Heart right ventricle (tissue), 16 donors: ENCODE measurements around the gene MACROD2. TPM values are rescaled to one million over a fixed set of nuclear protein-coding genes. Genes with fewer than 3 reads are reported as not detected.
"Not testable (repeated sequence)": the region's sequence is repeated elsewhere in the genome, so short reads cannot be mapped to it uniquely, and the experiment has no call there.

Experiments used
- ATAC-seq, 8 donors: fragments of 200-7000 bp; cut with Tn5 transposase; one replicate each; pipeline ENCODE4 v1.9.1; 2020; ENCODE audit warnings: mild to moderate bottlenecking in 8 of 8, moderate library complexity in 8 of 8, moderate number of reproducible peaks in 1 of 8
- DNase-seq, 2 donors: peaks; one replicate each; pipeline ENCODE4 v3.0.0-alpha.2; 2020
- H3K27ac ChIP-seq, 10 donors: fragments of 200-600 bp; sonication (generic) in 2 of 10; one replicate each; pipeline versions ENCODE4 v1.5.0 to v1.8.0; 2020 to 2022; ENCODE audit warnings: mild to moderate bottlenecking in 3 of 10
- H3K27me3 ChIP-seq, 7 donors: fragments of 200-600 bp; one replicate each; pipeline ENCODE4 v1.8.0; 2021 to 2022; ENCODE audit warnings: mild to moderate bottlenecking in 2 of 7
- H3K36me3 ChIP-seq, 9 donors: fragments of 200-600 bp; sonication (generic) in 1 of 9; one replicate each; pipeline versions ENCODE4 v1.5.0 to v1.8.0; 2020 to 2022; ENCODE audit warnings: mild to moderate bottlenecking in 2 of 9
- H3K4me1 ChIP-seq, 9 donors: fragments of 200-600 bp; sonication (generic) in 1 of 9; one replicate each; pipeline versions ENCODE4 v1.5.0 to v1.8.0; 2020 to 2022; ENCODE audit warnings: mild to moderate bottlenecking in 4 of 9
- H3K4me3 ChIP-seq, 10 donors: fragments of 200-600 bp; sonication (generic) in 2 of 10; one replicate each; pipeline versions ENCODE4 v1.5.0 to v1.8.0; 2020 to 2022; ENCODE audit warnings: mild to moderate bottlenecking in 7 of 10, moderate library complexity in 2 of 10
- H3K9me3 ChIP-seq, 11 donors: fragments of 200-600 bp in 10 of 11; sonication (generic) in 2 of 11; one replicate each; pipeline versions ENCODE4 v1.5.0 to v1.8.0; 2013 to 2022; ENCODE audit warnings: mild to moderate bottlenecking in 2 of 11, control low read depth in 1 of 11, moderate library complexity in 1 of 11
- CTCF ChIP-seq, 9 donors: fragments of 200-600 bp; sonication (generic) in 2 of 9; IDR thresholded peaks; one replicate each; pipeline versions ENCODE4 v1.5.0 to v1.8.0; 2021 to 2022; ENCODE audit warnings: antibody characterized with exemption in 9 of 9, mild to moderate bottlenecking in 5 of 9, moderate library complexity in 1 of 9
- WGBS, 2 donors: extraction: QIAGEN DNeasy Blood & Tissue Kit; methylation state at CpG; one replicate each; pipeline ENCODE4 v1.1.7; 2013; ENCODE audit warnings: inconsistent platforms in 1 of 2; 5-methylcytosine and 5-hydroxymethylcytosine counted together
- intact Hi-C, 10 donors: fragments of 100-400 bp; cut with DNase I; formaldehyde crosslinking; loops; one replicate each; pipeline versions ENCODE4 v1.11.1 to v1.14.2; 2022
- polyA plus RNA-seq, 2 donors: library from polyadenylated mRNA; stranded (reverse); fragments of 200-250 nt; gene quantifications; one replicate each; pipeline ENCODE4 v1.2.3, GENCODE V29; 2013
- total RNA-seq, 10 donors: library from RNA; stranded (reverse); fragmentation: NEBNext Ultra II Directional in 3 of 10; extraction: Animal tissue kit (Norgen Biotek cat#: 25700) in 3 of 10; gene quantifications; one replicate each; pipeline versions ENCODE4 v1.2.1 to v1.2.4, GENCODE V29; 2021 to 2023
- donor health status: Arrhythmogenic right ventricular cardiomyopathy.
- donor health status: ischemic (EF 13 %, LVEDD 7.1; RV severe dilation, severe dysfunction).
- donor health status: healthy with polysubstance abuse.
- donor health status: DM: no; HTN: yes; CAD: no.
- donor health status: DM: no; HTN: no; CAD: no.
- donor health status: ischemic (EF 25% LVEDD 6.9; RV normal size, moderate dysfunction).
- donor health status: ischemic (EF 25% LVEDD 5.7; RV mildly dilated, moderate dysfunction).
- donor health status: healthy.
- donor health status: DM: yes; HTN: yes; CAD: no.
- donor health status: Ischemic cardiomyopathy.
- donor health status: ischemic (EF 35%, LVEDD 5.7; RV mildly dilated, moderate dysfunction).
- donor health status: nonischemic (EF 11% LVEDD 7.7; RV severe dilation, severe dysfunction).
- donor health status: DM: yes; HTN: yes; CAD: no.
- donor health status: PGD.
- donor health status: ischemic (EF 29% LVEDD 5.4; RV normal size, mild dysfunction).
- donor health status: nonischemic (EF 23%, LVEDD 6.1; RV moderate dilation, normal function).

Gene MACROD2
- total and polyA plus RNA-seq, 12 donors, result 0.28 to 6.4 (median 4.1) TPM

GRCh38 chr20:14223806-14224205 lies 228.5 kb downstream of the MACROD2 start:
- Histone ChIP-seq H3K9me3 (no peaks in the 10 kb centered on the region), H3K27ac (no peak overlapping the region), H3K36me3 (no peaks in the 10 kb centered on the region), H3K4me1 (peaks cover 0 to 4% (median 0%) of the 10 kb centered on the region in 9 donors), H3K4me3 (no peak overlapping the region), H3K27me3 (no peaks in the 10 kb centered on the region)
- intact Hi-C loops, result no loop called here
- TF ChIP-seq CTCF (IDR thresholded peaks at IDR 0.05), result no peak
- WGBS, 2 donors, result 77 to 88% methylated on average over 3 of the region's 3 CpGs
- ATAC-seq (no peak), DNase-seq (no peak)

DNA sequence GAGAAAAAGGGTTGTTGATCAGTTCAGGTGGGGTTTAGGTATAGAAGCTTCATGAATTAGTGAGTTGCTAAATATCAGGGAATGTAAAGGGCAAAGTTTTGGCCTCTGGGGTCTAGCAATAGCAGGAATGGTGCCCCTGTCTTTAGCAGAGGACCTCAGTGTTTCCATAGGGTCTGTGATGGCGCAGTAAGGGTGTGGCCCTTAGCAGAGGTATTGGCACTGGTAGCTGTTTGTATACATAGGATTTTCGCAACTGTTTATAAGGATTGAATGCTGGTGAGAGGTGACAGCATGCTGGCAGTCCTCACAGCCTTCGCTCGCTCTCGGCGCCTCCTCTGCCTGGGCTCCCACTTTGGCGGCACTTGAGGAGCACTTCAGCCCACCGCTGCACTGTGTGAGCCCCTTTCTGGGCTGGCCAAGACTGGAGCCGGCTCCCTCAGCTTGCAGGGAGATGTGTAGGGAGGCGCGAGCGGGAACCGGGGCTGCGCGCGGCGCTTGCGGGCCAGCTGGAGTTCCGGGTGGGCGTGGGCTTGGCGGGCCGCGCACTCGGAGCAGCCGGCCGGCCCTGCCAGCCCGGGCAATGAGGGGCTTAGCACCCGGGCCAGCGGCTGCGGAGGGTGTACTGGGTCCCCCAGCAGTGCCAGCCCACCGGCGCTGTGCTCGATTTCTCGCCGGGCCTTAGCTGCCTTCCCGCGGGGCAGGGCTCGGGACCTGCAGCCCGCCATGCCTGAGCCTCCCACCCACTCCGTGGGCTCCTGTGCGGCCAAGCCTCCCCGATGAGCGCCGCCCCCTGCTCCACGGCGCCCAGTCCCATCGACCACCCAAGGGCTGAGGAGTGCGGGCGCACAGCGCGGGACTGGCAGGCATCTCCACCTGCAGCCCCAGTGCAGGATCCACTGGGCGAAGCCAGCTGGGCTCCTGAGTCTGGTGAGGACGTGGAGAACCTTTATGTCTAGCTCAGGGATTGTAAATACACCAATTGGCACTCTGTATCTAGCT lies 231.0 kb downstream of the MACROD2 start:
- peak overlapping the region in 9 of 10 donors; percentile 7 to 50 (median 39) for H3K4me3 ChIP-seq
- H3K36me3 ChIP-seq, H3K27ac ChIP-seq, H3K9me3 ChIP-seq, H3K4me1 ChIP-seq, ATAC-seq, H3K27me3 ChIP-seq, intact Hi-C loops: not testable (repeated sequence)
- 33 to 46% methylated on average over 45 of the region's 53 CpGs for WGBS, 2 donors
- peak in 1 of 2 donors; percentile 12 for DNase-seq

- Histone ChIP-seq H3K9me3 (peaks cover 0 to 10% (median 0%) of the 10 kb centered on the region in 11 donors), H3K36me3 (no peaks in the 10 kb centered on the region), H3K27me3 (no peaks in the 10 kb centered on the region), H3K4me3 (no peak overlapping the region), H3K27ac (no peak overlapping the region), H3K4me1 (peaks cover 0 to 7% (median 0%) of the 10 kb centered on the region in 9 donors)
- no peak for TF ChIP-seq CTCF (IDR thresholded peaks at IDR 0.05)
- DNase-seq, result no peak
- ATAC-seq, result no peak
- intact Hi-C loops, result no loop called here
- 79 to 82% methylated on average over 2 of the region's 2 CpGs for whole genome bisulfite sequencing, 2 donors
Observed at GRCh38 chr20:14232650-14233049, 237.3 kb downstream of the MACROD2 start.

DNA sequence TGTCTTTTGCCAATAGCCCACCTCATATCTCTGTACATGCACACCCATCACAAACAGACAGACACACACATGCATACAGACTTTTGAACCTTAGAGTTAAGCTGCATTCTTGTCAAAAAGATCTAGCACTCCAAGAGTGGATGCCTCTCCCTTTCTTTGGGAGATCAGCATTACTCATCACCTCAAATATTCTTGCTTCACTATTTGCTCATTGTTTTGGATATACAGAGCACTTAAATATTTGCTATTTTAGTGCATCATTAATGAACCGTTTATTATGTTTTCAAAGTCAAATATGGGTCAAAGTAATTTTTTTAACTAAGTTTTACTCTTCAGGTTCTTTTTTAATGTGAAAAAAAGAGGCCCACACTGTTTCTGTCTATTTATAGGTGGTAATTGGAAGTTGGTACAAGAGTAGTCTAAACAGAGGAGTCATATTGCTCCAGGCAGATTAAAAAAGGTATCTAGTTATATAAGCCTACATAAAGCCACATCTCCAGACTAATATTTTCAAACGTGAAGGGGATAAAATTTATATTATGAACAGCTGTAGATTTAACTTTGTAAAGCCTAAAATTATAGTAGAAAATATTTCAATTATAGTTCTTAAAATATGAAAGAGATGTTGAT lies 239.5 kb downstream of the MACROD2 start:
- intact Hi-C loops, result no loop called here
- 32 to 40% methylated on average over 2 of the region's 2 CpGs for WGBS, 2 donors
- H3K4me1 ChIP-seq, result peaks cover 0 to 7% (median 0%) of the 10 kb centered on the region in 9 donors
- no peak overlapping the region for H3K4me3 ChIP-seq
- H3K9me3 ChIP-seq, result peaks cover 0 to 10% (median 0%) of the 10 kb centered on the region in 11 donors
- ATAC-seq (no peak), DNase-seq (no peak)
- no peaks in the 10 kb centered on the region for H3K36me3 ChIP-seq
- no peaks in the 10 kb centered on the region for H3K27me3 ChIP-seq
- no peak for TF ChIP-seq CTCF (IDR thresholded peaks at IDR 0.05)
- no peak overlapping the region for H3K27ac ChIP-seq
